K562 treated with DMSO at 1 percent for 24 hours (cell line): Measurements from ENCODE around the gene CCDC68. TPM values are rescaled to one million over a fixed set of nuclear protein-coding genes. Genes with fewer than 3 reads are reported as not detected.

ENCODE experiments used
- total RNA-seq: library from RNA; unstranded; fragments of 300-600 nt; gene quantifications from 2 replicates; pipeline ENCODE4 v1.2.3, GENCODE V29; 2022; ENCODE audit warnings: low read depth; ENCODE audit not compliant: insufficient read depth

The CCDC68 gene
- total RNA-seq: 0.73 and 0.95 TPM in 2 replicates

DNA sequence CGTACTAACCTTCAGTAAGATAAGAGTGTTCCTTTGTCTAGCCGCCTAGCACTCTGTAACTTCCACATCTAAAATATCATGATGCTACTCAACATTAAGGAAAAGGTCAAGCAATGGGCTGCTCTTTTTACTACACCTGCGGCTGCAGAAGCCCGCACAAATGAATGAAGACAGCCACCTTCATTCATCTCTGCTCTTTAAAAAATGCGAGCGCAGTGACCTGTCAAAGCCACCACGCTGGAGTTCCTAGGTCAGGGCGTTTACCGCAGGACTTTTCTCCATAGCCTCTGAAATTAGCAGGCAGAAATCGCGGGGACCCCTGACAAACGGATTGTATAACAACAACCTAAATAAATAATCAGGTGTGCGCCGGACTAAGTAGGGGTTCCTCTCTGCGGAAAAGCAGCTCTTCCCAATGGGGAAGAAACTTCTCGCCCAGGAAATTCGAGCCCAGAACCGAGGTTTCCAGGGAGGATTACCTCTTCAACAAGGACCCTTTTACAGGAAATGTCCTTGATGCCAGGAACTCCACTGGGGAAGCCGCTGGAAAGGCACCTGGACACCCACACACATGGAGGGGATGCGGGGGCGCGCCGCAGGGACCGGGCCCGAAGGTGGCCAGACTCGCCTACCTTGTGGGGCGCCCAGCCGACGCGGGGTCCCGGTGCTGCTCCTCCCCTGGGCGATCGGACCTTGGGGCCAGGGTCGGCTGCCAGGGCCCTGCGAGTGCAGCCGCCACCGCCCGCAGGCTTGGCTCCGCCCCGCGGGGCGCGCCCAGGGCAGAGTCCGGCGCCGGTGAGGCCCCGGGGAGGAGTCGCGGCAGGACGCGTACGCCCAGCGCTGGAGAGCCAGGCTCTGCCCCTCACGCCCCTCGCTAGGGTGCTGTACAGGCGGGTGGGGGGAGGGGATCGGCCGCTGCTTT lies at the start of gene CCDC68:
Gene CCDC68 (minus strand): TSS at position 758 of the 922 bp plus-strand sequence. CDS start 16,670 bp downstream, outside the sequence.

Other genes starting within 250 kb of the CCDC68 start
- 0.63 and 0.65 TPM in 2 replicates for gene RAB27B, start 131.0 kb downstream of the CCDC68 start, total RNA-seq